ENCODE data around the gene ZIC4. TPM values are rescaled to one million over a fixed set of nuclear protein-coding genes. Genes with fewer than 3 reads are reported as not detected.

ZIC4 gene
- total RNA-seq, 1 donor from 2014 or later = 0.79 TPM

- no peak for DNase-seq
These were observed 15.5 kb downstream of the ZIC4 start for GRCh38 chr3:147390589-147391569.

DNA sequence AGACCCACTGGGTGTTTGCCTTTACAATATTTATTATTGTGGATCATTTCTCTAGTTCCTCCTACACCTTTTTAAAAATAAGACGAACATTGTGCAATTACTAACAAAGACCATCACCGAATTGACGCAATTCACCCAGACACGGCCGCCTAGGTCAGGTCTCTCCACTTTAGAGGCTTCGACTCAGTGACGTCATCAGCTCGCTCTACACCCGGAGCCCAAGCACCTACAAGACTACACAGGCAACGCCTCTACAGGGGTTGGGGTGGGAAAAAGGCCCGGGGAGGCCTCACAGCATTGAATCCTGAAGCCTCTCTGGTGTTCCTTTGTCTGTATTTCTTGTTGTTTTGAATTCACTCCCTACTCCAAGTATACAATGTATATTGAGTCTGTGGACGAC, 16.6 kb downstream of the ZIC4 start:
- no peak for DNase-seq

DNA sequence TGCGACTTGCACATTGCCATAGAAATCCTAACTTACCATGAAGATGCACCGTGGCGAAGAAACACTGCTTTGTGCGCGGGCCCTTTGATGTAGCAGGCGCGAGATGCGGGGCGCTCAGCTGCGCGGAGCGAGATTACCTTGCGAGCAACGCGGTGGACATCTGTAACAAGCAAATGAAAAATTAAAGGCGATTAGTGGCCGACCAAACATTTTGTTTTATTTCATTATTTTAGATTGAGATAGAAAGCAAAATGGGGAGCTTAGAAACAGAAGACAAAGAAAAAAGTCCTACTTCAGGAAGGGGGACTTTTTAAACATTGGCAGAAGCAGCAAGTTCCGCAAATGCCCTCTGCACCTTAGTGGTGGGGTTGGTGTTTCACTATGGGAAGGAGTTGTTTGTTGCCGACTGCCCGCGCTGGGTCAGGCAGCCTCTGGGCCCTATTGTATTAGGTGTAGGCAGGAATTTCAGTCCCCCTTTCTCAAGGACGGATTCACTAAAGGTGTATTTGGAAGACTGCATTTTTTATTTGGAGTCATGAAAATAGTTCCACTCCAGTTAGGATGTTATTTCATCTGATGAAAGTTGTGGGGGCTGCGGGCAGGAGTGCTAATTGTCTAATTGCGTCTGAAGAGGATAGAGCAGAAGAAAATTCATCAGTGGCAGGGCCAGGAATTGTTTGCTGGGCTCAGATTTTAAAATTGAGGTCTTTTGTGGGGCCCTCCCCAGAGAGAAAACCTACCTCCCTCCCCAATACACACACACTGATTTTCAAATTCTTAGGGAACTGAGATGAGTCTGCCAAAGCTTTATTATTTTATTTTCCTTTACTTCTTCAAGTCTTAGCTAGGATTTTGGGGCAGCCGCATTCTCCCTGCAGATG, 17.4 kb downstream of the ZIC4 start:
- DNase-seq = no peak

GRCh38 chr3:147387885-147388699, 18.3 kb downstream of the ZIC4 start:
- DNase-seq = no peak

DNA sequence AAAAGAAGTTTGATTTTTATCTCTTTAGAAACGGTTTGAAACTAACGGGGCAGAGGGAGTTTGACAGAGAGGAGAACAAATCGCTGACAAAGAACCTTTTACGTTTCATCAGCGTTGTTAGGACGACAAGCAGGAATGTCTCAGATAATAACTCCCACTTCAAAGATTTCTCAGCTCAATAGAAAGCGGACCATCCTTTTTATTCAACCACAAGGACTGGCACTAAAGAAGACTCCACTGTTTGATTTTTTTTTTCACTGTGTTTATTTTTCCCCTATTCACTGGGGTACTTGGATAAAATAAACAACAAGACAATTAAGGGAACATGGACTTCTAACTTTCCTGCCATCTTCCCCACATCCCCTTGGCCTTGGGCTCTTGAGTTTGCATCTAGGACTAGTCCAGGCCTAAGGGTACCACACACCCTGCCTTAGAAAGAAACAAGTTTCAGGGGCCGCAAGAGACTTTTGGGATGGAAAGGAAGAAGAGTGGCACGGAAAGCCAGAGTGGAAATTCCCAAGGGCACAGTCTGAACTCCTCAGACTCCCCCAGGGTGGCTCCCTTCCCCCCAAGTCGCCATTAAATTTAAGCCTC, 19.0 kb downstream of the ZIC4 start:
- DNase-seq = no peak

GRCh38 chr3:147385059-147386012, 21.0 kb downstream of the ZIC4 start:
- no peak for DNase-seq

GRCh38 chr3:147384210-147385058, 21.9 kb downstream of the ZIC4 start:
- no peak for DNase-seq

DNA sequence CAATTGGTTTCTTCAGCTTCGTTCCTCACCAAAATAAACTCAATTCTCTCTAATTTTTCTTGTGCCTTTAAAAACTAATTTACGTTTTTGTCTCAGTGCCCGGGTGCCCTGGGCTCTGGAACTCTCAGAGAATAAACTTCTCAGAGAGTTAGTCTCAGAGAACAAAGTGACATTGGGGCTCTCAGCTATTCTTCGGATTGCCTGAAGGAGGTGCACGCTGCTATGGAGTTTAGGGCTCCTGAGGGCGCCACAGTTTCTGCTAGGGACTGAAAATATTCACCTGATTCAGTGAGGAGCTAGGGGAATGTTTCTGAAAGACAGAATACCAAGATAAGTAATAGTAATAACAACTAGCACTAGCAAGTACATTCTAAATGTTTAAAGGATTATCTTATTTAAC, 22.7 kb downstream of the ZIC4 start:
- no peak for DNase-seq

DNA sequence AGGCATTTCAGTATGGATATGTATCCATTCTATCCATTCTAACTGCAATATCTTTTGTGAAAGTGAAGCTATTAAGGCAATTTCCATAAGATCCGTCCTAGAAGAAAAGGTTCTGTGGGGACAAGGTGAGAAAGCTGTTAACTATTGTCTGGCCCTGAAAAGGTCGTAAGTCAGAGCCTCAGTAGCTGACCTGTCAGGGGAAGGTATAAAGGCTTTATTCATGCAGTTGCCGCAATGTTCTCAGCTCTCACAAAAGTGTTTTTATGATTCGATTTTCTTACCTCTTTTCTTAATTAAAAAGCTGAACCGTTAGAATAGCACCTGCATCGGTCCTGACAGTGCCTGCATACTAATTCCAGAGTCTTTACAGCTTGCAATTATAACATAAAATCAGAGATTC, 24.7 kb downstream of the ZIC4 start:
- no peak for DNase-seq

DNA sequence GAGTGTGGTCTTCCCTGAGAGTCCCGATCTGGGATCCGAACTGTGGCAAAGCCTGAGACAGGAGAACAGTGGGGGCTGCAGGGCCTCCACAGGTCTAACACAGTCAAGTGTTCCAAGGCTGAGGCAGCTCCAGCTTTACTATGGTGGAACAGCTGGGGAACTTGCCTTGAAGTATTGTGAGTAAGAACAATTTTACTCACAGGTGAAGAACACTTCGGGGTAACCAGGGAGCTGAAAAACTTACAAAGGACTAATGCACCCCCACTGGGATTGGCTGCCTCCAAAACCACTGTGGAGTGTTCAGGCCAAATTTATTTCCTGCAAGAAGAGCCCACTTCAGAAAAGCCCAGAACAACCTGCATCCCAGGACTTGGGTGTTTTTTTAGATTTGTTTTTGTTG, 25.4 kb downstream of the ZIC4 start:
- no peak for DNase-seq

DNA sequence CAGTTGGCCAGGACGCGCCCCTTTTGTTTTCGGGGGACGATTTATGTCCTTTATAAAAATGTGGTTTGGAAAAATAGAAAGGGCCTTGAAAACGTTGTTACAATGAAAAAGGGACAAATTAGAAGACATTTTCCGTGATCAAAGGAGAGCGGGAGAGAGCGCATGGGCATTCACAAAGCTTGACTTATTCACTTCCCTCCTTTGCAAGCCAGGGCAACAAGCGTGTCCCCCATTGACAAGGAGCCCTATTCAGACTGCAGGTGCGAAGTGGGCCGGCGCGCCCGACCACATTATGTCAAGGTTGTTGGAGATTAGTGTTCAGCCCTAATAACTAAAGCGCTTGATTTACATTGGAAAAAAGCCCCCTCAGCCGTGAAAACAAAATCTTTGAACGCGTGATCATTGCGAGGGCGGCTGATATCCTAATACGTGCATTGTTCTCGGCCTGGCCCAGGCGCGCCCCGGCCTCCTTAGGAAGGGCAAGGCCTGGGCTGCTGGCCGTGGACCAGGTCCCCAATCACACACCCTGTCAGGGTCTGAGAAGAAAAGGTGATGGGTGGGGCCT, 25.9 kb downstream of the ZIC4 start:
- no peak for DNase-seq

DNA sequence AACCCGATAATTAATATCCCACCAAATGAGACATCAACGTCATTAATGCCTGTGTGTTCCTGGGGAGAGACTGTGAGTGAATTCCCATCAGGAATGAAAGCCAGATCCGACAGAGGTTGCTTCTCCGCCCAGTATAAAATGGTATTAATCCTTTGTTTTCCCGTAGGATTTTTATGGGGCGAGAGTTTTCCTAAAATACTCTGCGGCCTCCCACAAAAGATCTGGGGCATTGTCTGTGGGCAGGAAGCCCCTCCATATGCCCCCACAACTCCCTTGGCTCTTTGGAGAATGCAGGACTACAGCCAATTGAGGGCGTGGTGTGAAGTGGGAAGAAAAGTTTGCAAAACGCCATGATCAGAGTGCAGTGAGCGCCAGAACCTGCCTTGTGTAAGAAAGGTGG, 26.7 kb downstream of the ZIC4 start:
- DNase-seq = no peak

DNA sequence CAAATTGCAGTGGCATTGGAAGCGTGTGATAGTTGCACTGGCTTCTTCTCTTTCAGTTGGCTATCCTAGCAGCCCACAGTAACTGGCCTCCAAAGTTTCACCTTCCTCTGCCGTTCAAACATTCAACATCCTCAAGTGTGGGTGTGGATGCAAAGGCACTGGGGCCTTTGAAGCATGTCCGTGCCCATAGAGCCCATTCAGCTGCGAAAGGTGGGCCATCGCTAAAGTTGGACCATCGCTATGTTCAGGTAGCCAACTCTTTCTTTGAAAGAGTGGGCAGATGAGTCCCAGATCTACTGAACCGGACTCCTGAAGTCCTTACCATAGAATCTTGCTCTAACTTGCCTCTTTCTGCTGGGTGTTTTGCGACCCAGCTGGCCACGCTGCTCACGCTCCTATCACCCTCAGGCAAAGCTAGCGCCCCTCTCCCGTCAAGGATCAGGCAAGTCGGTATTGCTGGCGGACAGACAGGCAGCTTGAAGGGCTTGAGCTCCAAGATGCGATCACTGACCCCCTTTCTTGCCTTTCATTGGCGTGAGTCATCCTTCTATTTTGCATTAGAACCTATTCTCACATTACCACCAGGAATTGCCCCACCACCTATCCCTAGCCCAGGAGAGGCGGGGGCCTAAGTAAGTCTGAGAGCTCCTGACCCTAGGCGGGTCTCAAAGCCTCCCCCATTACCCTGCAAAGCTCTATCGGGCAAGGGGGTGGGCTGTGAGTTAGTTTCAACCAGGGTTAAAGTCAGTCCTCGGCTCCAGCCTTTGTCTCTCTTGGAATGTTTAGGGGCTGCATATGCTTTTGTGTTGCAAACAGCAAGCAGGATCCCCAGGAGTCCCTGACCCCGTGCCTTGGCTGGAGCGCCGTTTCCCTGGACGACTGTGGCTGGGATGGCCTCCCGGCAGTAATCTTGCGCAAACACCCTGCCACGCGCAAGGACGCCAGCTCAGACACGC, 28.7 kb downstream of the ZIC4 start:
- DNase-seq = no peak

GRCh38 chr3:147373301-147373700, 33.0 kb downstream of the ZIC4 start:
- no peak for DNase-seq

GRCh38 chr3:147372525-147373027, 33.8 kb downstream of the ZIC4 start:
- DNase-seq = no peak

DNA sequence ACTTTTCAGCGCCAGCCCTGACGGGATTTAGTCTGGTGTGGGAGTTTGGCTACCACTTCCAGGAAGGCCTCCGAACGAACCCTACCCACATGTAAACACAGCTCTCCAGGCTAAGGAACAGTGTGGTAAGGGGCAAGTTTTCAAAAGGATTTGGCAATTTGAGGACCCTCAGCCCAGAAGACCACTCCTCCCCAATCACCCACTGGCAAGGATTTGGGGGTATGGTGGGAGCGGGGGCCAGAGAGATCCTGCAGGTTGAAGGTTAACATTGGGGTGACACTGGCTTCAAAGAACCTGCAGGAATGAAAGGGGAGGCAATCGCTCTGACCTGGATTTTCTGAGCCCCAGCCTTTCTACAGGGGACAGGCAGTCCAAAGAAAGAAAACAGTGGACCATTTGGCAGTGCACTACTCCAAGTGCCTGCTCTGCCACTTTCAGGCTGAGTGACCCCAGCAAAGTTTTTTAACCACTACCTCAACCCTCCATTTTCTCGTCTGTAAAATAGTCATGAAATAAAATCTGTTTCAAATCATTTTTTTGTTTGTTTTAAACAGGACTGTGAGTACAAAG, 34.5 kb downstream of the ZIC4 start:
- no peak for DNase-seq

DNA sequence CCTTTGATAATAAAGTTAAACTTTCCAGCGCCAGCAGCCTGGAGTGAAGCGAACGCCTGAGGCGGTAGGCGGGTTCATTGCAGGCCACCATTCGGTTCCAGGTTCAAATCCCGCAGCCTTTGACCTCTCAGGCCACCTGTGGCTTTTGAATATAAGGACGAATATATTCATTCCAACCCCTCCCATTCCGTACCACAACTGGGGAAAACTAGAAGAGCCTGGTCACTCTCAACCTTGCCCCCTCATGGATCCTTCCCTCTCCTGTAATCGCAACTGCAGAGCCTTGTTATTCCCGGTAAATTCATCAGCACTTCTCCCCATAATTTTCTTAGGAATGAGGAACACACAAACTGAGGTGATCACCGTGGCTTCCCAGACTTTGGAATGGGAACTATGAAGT, 35.2 kb downstream of the ZIC4 start:
- DNase-seq = no peak

DNA sequence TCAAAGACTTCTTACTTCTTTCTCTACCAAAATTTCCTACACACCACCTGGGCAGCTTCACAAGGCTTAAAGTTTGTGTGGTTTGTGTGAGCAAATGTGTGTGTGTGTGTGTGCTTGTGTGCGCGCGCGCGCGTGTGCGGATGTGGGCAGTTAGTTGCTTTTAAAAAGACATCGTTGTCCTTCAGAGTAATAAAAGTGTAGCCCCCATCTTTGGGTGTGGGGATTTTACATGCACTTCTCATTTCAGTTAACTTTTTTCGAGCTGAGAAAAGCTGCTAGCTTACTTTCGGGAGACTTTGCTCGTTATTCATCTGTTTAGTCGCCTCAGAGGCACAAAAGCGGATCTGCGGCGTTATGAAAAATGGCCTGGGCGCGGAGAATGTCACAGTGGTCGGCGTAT, 36.0 kb downstream of the ZIC4 start:
- no peak for DNase-seq

All from skin of body (tissue), 2 donors.